ENCODE results near the gene RBBP8NL. TPM values are rescaled to one million over a fixed set of nuclear protein-coding genes. Genes with fewer than 3 reads are reported as not detected.

Gene RBBP8NL
- total RNA-seq, 1 donor from 2014 or later = not detected

- DNase-seq (ENCODE audit: low read depth, low spot score) = peak; percentile 73
Observed at GRCh38 chr20:62407221-62407992, 19.9 kb downstream of the RBBP8NL start, which contains the start of gene CABLES2. TSS of gene CABLES2 (minus strand) at chr20:62407285. CDS start at chr20:62407276, 9 bp downstream.

- no peak for DNase-seq (ENCODE audit: low read depth, low spot score)
Observed at GRCh38 chr20:62406635-62407176, 20.6 kb downstream of the RBBP8NL start.

- DNase-seq (ENCODE audit: low read depth, low spot score) = no peak
Observed at GRCh38 chr20:62405981-62406513, 21.3 kb downstream of the RBBP8NL start.

GRCh38 chr20:62405108-62405980 lies 22.0 kb downstream of the RBBP8NL start:
- no peak for DNase-seq (ENCODE audit: low read depth, low spot score)

- DNase-seq (ENCODE audit: low read depth, low spot score) = no peak
Observed at GRCh38 chr20:62404761-62405107, 22.6 kb downstream of the RBBP8NL start.

- no peak for DNase-seq (ENCODE audit: low read depth, low spot score)
Observed at GRCh38 chr20:62404112-62404665, 23.1 kb downstream of the RBBP8NL start.

GRCh38 chr20:62403331-62403730 lies 24.0 kb downstream of the RBBP8NL start:
- no peak for DNase-seq (ENCODE audit: low read depth, low spot score)

- no peak for DNase-seq (ENCODE audit: low read depth, low spot score)
Observed at GRCh38 chr20:62402456-62403150, 24.7 kb downstream of the RBBP8NL start.

- no peak for DNase-seq (ENCODE audit: low read depth, low spot score)
Observed at GRCh38 chr20:62401331-62401779, 26.0 kb downstream of the RBBP8NL start.

GRCh38 chr20:62400541-62400940 lies 26.8 kb downstream of the RBBP8NL start:
- DNase-seq (ENCODE audit: low read depth, low spot score) = no peak

GRCh38 chr20:62400021-62400420 lies 27.3 kb downstream of the RBBP8NL start:
- DNase-seq (ENCODE audit: low read depth, low spot score) = no peak

- no peak for DNase-seq (ENCODE audit: low read depth, low spot score)
Observed at GRCh38 chr20:62398120-62398821, 29.1 kb downstream of the RBBP8NL start.

- DNase-seq (ENCODE audit: low read depth, low spot score) = no peak
Observed at GRCh38 chr20:62396367-62397239, 30.7 kb downstream of the RBBP8NL start.

- no peak for DNase-seq (ENCODE audit: low read depth, low spot score)
Observed at GRCh38 chr20:62395311-62396242, 31.8 kb downstream of the RBBP8NL start.

GRCh38 chr20:62394248-62395245 lies 32.8 kb downstream of the RBBP8NL start:
- no peak for DNase-seq (ENCODE audit: low read depth, low spot score)

GRCh38 chr20:62393830-62394229 lies 33.5 kb downstream of the RBBP8NL start:
- DNase-seq (ENCODE audit: low read depth, low spot score) = no peak

GRCh38 chr20:62393335-62393665 lies 34.0 kb downstream of the RBBP8NL start:
- no peak for DNase-seq (ENCODE audit: low read depth, low spot score)
